A549 (cell line): Measurements from ENCODE around the gene TSGA10.

ENCODE experiments used
- CHD2 ChIP-seq: fragments of 150-350 bp; IDR thresholded peaks from 2 replicates; pipeline ENCODE4 v1.6.1; 2014; ENCODE audit warnings: low read length; ENCODE audit not compliant: partially characterized antibody
- CTCF ChIP-seq: fragments of >200 bp; sonication (Bioruptor Twin); formaldehyde crosslinking; IDR thresholded peaks from 3 replicates; pipeline ENCODE4 v1.5.1; 2016
- EP300 ChIP-seq, 2 experiments: fragments of >200 bp; sonication (Bioruptor Twin); formaldehyde crosslinking; IDR thresholded peaks; 2 replicates in 1 of 2; 3 replicates in 1 of 2; pipeline ENCODE4 v1.6.1; 2016 to 2017
- HDAC2 ChIP-seq: fragments of 200-600 bp; sonication (generic); IDR thresholded peaks from 2 replicates; pipeline ENCODE4 v1.6.1; 2016
- JUN ChIP-seq, 2 experiments: fragments of >200 bp; sonication (Bioruptor Twin); formaldehyde crosslinking; IDR thresholded peaks; 2 replicates in 1 of 2; 3 replicates in 1 of 2; pipeline ENCODE4 v1.6.1; 2016 to 2017
- KDM5A ChIP-seq: fragments of 200-600 bp; sonication (generic); IDR thresholded peaks from 2 replicates; pipeline ENCODE4 v1.6.1; 2016; ENCODE audit warnings: antibody characterized with exemption, mild to moderate bottlenecking
- MAX ChIP-seq: IDR thresholded peaks from 2 replicates; pipeline ENCODE4 v1.6.1; 2012
- POLR2A ChIP-seq: IDR thresholded peaks from 2 replicates; pipeline ENCODE4 v1.6.1; 2012; ENCODE audit warnings: mild to moderate bottlenecking, low read length
- RAD21 ChIP-seq, 2 experiments: fragments of >200 bp in 1 of 2; sonication (Bioruptor Twin) in 1 of 2; formaldehyde crosslinking in 1 of 2; IDR thresholded peaks in 1 of 2; conservative IDR thresholded peaks in 1 of 2; 2 replicates in 1 of 2; 3 replicates in 1 of 2; pipeline ENCODE4 v1.6.1; 2012 to 2018; ENCODE audit warnings: inconsistent platforms in 1 of 2
- REST ChIP-seq: fragments of 200-600 bp; sonication (generic); IDR thresholded peaks from 2 replicates; pipeline ENCODE4 v1.6.1; 2016; ENCODE audit warnings: antibody characterized with exemption, mild to moderate bottlenecking, moderate library complexity
- RFX5 ChIP-seq: fragments of 450-650 bp; IDR thresholded peaks from 2 replicates; pipeline ENCODE4 v1.7.1; 2014; ENCODE audit warnings: antibody characterized with exemption, mild to moderate bottlenecking, moderate library complexity
- RNF2 ChIP-seq: fragments of 200-600 bp; sonication (generic); IDR thresholded peaks from 2 replicates; pipeline ENCODE4 v1.6.1; 2016; ENCODE audit warnings: low read depth, mild to moderate bottlenecking, antibody characterized with exemption, moderate library complexity, borderline replicate concordance
- ZC3H11A ChIP-seq: fragments of 450-650 bp; IDR thresholded peaks from 2 replicates; pipeline ENCODE4 v1.6.1; 2014; ENCODE audit warnings: antibody characterized with exemption, mild to moderate bottlenecking

GRCh38 chr2:99158599-99158998, 3.9 kb upstream of the TSGA10 start:
- TF ChIP-seq RNF2 (no peak), HDAC2 (no peak), CTCF (no peak), KDM5A (no peak), EP300 (IDR thresholded peaks at IDR 0.05) (no peak), POLR2A (no peak), RAD21 (conservative IDR thresholded peaks at IDR 0.05 in 1 of 2, IDR thresholded peaks at IDR 0.05 in 1 of 2) (no peak), ZC3H11A (no peak), REST (no peak), MAX (no peak), RFX5 (no peak), CHD2 (no peak), JUN (IDR thresholded peaks at IDR 0.05) (no peak)
